ENCODE data around the gene CD209.

The CD209 gene

GRCh38 chr19:7709932-7710460, 37.3 kb downstream of the CD209 start:
- no peak for DNase-seq (ENCODE audit: low read depth in 1 of 2, low spot score in 1 of 2)

- DNase-seq (ENCODE audit: low read depth in 1 of 2, low spot score in 1 of 2), result no peak
Observed at GRCh38 chr19:7706955-7707456, 40.3 kb downstream of the CD209 start.

GRCh38 chr19:7706188-7706954, 41.0 kb downstream of the CD209 start:
- no peak for DNase-seq (ENCODE audit: low read depth in 1 of 2, low spot score in 1 of 2)

- DNase-seq (ENCODE audit: low read depth in 1 of 2, low spot score in 1 of 2), result peak; percentile 48 to 52
Observed at GRCh38 chr19:7705387-7706187, 41.7 kb downstream of the CD209 start.

- DNase-seq (ENCODE audit: low read depth in 1 of 2, low spot score in 1 of 2), result no peak
Observed at GRCh38 chr19:7704280-7705060, 42.9 kb downstream of the CD209 start.

- DNase-seq (ENCODE audit: low read depth in 1 of 2, low spot score in 1 of 2), result no peak
Observed at GRCh38 chr19:7703332-7703731, 44.0 kb downstream of the CD209 start.

GRCh38 chr19:7701654-7702457, 45.5 kb downstream of the CD209 start, which contains the start of gene FCER2:
Gene FCER2 (minus strand): TSS chr19:7702131. CDS start chr19:7699760, 2,371 bp downstream.
- DNase-seq (ENCODE audit: low read depth in 1 of 2, low spot score in 1 of 2), result no peak

- DNase-seq (ENCODE audit: low read depth in 1 of 2, low spot score in 1 of 2), result no peak
Observed at GRCh38 chr19:7701049-7701653, 46.2 kb downstream of the CD209 start.

- no peak for DNase-seq (ENCODE audit: low read depth in 1 of 2, low spot score in 1 of 2)
Observed at GRCh38 chr19:7699417-7700401, 47.6 kb downstream of the CD209 start.

- DNase-seq (ENCODE audit: low read depth in 1 of 2, low spot score in 1 of 2), result no peak
Observed at GRCh38 chr19:7699003-7699402, 48.3 kb downstream of the CD209 start.

- DNase-seq (ENCODE audit: low read depth in 1 of 2, low spot score in 1 of 2), result no peak
Observed at GRCh38 chr19:7698583-7698982, 48.8 kb downstream of the CD209 start.

- no peak for DNase-seq (ENCODE audit: low read depth in 1 of 2, low spot score in 1 of 2)
Observed at GRCh38 chr19:7697721-7698287, 49.5 kb downstream of the CD209 start.

- DNase-seq (ENCODE audit: low read depth in 1 of 2, low spot score in 1 of 2), result no peak
Observed at GRCh38 chr19:7694499-7694898, 52.8 kb downstream of the CD209 start.

GRCh38 chr19:7692417-7693088, 54.8 kb downstream of the CD209 start:
- DNase-seq (ENCODE audit: low read depth in 1 of 2, low spot score in 1 of 2), result no peak

- DNase-seq (ENCODE audit: low read depth in 1 of 2, low spot score in 1 of 2), result no peak
Observed at GRCh38 chr19:7691497-7691896, 55.8 kb downstream of the CD209 start.

- no peak for DNase-seq (ENCODE audit: low read depth in 1 of 2, low spot score in 1 of 2)
Observed at GRCh38 chr19:7690779-7691258, 56.5 kb downstream of the CD209 start.
